GM12864 (cell line): Measurements from ENCODE around the gene SEBOX.
A peak's percentile ranks its signal among the peaks of the same experiment; 100 is the strongest.

Source experiments
- DNase-seq: peaks from one replicate; pipeline ENCODE4 v3.0.0-alpha.2; 2011; ENCODE audit warnings: low read depth
- H3K4me3 ChIP-seq: 2 replicates; pipeline ENCODE4 v1.5.1; 2011; ENCODE audit warnings: mild to moderate bottlenecking, low read depth, low read length, control low read depth
- TF ChIP-seq, protein P1 (sequence below): IDR thresholded peaks from 2 replicates; pipeline ENCODE4 v1.5.1; 2011; ENCODE audit warnings: low read depth, mild to moderate bottlenecking, moderate library complexity, low read length, control low read depth, inconsistent platforms; ENCODE audit errors: missing control alignments

SEBOX gene

DNA sequence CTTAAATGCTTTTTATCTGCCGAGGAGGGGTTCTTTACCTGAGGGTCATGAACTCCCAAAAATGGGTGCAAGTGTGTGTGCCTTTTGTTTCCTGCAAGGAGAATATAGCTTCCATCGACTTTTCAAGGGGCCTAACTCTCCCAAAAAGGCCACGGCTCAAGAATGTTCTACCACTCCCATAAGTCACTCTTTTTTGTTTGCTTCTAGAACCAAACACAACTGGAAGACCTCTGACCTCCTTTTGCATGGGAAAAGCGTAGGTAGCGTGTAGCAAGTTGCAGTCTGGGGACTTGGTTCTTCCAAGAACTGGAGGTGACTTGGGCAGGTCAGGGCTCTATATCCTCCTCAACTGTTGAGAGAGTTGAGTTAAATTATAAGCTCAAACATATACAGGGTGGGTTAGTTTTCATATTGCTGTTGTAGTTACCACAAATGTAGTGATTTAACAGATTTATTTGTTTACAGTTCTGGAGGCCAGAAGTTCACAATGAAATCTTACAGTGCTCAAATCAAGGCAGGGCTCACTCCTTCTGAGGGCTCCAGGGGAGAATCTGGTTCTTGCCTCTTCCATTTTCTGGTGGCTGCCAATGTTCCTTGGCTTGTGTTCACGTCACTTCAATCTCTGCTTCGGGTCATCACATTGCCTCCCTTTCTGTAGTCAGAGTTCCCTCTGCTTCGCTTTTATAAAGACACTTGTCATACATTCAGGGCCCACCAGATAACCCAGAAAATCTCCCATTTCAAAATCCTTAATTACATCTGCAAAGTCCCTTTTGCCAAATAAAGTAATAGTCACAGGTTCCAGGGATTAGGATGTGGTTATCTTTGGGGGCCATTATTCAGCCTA is 44.6 kb downstream of the SEBOX start:
- no peak for DNase-seq
- TF ChIP-seq, protein P1, sequence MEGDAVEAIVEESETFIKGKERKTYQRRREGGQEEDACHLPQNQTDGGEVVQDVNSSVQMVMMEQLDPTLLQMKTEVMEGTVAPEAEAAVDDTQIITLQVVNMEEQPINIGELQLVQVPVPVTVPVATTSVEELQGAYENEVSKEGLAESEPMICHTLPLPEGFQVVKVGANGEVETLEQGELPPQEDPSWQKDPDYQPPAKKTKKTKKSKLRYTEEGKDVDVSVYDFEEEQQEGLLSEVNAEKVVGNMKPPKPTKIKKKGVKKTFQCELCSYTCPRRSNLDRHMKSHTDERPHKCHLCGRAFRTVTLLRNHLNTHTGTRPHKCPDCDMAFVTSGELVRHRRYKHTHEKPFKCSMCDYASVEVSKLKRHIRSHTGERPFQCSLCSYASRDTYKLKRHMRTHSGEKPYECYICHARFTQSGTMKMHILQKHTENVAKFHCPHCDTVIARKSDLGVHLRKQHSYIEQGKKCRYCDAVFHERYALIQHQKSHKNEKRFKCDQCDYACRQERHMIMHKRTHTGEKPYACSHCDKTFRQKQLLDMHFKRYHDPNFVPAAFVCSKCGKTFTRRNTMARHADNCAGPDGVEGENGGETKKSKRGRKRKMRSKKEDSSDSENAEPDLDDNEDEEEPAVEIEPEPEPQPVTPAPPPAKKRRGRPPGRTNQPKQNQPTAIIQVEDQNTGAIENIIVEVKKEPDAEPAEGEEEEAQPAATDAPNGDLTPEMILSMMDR: no peak

DNA sequence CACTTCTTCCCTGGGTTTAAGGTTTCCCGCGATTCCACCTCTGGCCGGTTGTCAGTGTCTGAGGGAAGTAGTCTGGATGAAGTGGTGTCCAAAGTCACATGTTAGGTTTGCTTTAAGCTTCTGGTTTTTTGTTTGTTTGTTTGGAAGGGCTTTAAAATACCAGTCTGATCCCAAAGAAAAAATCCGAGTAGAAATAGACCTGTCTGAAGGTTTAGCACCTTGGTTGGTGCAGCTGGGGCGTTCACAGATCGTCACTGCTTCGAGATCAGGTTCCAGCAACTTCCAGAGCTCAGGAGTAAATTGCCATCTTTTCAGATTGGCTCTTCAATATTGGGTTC is 45.4 kb downstream of the SEBOX start:
- no peak for DNase-seq
- TF ChIP-seq, protein P1: no peak
- H3K4me3 ChIP-seq: peak overlapping the region; percentile 74

More for the DNA sequence above, 44.6 kb downstream of the SEBOX start:
- H3K4me3 ChIP-seq: peak overlapping the region; percentile 74

DNA sequence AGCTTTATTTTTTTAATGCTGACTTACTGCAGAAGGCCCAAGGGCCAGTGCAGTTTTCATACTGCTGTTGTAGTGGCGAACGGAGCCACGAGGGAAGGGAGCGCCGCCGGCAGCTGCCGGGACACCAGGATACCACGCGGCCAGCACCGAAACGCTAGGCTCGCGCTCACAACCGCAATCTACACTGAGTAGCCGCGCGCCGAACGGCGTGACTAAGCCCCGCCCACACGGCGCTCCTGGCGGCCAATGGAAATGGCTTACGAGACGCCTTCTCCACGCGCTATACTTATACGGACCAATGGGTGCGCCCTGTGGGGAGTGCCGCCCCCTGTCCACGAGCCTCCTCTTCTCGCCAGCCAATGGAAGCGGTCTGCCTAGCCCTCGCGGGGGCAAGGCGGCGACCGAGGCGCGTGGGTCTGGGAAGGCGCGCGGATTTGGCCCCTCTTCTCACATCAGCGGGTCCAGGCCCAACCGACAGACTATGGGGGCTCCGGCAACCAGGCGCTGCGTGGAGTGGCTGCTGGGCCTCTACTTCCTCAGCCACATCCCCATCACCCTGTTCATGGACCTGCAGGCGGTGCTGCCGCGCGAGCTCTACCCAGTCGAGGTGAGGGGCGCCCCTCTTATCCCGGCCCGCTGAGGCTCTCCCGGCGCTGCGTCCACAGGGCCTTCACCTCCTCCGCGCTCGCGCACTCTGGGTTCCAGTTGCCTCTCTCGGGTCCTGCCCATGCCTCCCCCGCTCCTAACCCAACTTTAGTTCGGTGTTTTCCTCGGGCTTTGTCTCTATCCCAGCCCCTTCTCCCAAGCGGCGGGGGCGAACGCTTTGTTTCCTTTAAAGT is 46.0 kb downstream of the SEBOX start, which contains the start of gene TMEM97:
TMEM97 (plus strand) TSS at position 442 of the 839 bp plus-strand sequence; CDS start at position 482, 40 bp downstream.
- TF ChIP-seq, protein P1: no peak
- peak within 1 kb of the TSS; percentile 74 for H3K4me3 ChIP-seq
- peak; percentile 93 for DNase-seq

DNA sequence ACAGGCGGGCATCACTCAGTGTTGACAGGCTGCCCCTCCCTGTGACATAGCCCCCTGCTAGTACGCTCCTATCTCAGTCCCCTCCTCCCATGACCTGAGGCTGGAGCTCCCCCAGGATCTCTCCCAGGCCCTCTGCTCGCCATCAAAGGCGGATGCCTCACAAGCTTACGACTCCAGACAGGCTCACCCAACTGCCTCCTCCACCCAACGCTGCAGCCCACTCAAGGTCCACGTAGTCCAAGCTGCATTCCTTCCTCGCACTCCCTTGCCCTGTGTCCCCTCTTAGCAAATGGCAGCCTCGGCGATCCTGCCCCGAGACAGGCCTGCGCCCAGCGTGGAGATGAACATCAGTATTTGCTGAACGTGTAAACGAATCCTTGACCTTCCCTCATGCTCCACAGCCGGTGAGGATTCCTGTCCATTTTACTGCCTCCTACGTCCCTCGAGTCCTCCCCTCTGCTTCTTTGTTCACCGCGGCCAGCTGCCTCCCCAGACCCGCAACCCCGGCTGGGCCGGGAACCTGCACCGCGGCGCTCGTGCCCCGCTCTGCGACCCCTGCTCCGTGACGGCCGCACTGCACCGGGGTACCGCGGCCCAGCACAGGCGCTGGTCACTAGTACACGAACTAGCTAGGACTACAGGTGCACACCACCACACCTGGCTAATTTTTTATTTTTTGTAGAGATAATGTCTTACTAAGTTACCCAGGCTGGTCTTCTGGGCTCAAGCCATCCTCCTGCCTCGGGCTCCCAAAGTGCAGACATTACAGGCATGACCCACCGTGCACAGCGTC is 46.8 kb downstream of the SEBOX start:
- no peak for DNase-seq
- TF ChIP-seq, protein P1: no peak
- H3K4me3 ChIP-seq: peak overlapping the region; percentile 74

DNA sequence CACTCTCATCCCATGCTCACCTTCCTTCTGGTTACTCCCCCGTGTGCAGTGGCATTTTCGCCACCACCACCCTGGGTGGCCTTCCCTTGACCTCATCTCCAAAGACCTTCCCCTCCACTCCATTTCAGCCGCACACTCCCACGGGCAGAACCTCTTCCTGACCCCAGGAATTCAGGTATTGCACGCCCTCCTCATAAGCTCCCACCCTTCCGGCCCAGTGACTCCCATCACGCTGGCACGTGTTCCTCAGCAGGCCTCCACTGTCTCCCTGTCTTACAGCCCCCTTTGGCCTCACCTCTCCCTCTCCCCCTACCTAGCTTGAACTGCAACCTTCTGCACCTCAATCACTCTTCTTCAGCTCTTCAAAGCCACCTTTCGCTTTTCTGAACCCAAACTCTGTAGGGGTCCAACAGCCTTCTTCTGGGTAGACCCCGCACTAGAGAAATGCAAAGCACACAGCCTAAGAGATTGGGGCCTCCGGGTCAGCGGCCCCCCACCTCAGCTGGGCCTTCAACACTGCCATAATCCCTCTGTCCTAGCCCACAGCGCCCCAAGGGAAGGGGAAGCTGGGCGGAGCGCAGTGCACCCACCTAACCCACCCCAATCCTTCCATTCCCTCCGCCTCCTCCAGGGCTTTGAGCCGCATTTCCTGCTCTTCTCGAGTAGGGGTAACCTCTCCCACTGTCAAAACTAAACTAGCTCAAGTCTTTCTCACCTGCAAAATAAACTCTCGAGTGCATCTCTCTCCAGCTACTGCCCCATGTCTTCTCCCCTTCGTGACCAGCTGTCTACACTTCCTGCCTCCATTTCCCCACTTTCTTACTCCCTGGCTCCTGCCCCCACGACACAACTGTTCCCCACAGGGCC is 47.7 kb downstream of the SEBOX start:
- no peak for DNase-seq
- H3K4me3 ChIP-seq: peak overlapping the region; percentile 74
- TF ChIP-seq, protein P1: no peak
